Measurements from ENCODE around the gene C1QTNF5.
A peak's percentile ranks its signal among the peaks of the same experiment; 100 is the strongest.

Gene C1QTNF5

DNA sequence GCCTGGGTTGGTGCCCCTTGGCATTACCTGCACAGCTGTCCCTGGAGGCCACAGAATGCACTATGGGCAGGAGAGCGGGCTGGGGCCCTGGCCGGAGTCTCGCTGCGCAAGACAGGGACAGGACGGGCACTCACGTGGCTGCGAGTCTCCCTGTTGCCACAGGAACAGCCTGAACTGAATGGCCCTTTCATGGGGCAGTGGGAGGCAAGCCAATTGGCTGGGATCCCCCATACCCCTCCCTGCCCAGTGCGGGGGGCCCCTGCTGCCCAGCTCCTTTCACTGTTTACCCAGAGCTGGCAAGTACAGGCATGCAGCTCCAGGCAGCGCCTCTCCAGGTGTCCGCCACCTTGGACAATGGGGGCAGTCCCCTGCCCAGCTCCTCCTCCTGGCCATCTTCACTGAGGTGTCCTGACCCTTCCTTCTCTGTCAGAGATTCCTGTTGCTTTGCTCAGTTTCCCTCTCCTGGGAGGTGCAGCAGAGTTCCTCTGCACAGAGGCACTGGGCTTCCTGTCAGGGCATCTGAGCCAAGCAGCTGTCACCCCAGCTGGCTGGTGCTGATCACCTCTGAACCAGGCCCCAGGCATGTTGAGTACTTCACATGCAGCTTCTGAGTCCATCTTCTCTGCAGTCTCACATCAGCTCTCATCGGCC is 35.6 kb upstream of the C1QTNF5 start:
- Histone ChIP-seq H2BK5ac (ENCODE audit: low read depth, low read length, poor library complexity) (no peak overlapping the region), H3K9ac (ENCODE audit: low read length) (no peak overlapping the region), H3K4ac (ENCODE audit: low read depth, low read length) (no peak overlapping the region), H2BK12ac (ENCODE audit: low read length) (no peak overlapping the region), H3K14ac (ENCODE audit: low read length) (no peak overlapping the region), H3K79me1 (ENCODE audit: low read length) (no peaks in the 10 kb centered on the region), H3K4me1 (ENCODE audit: control insufficient read depth in 1 of 2, insufficient read depth in 2 of 2, low read length in 2 of 2) (peaks cover 16 to 21% of the 10 kb centered on the region in 2 experiments), H3K23ac (ENCODE audit: low read length) (no peak overlapping the region), H3K27me3 (ENCODE audit: insufficient read depth, low read length) (no peaks in the 10 kb centered on the region), H3K18ac (ENCODE audit: low read length) (no peak overlapping the region), H3K27ac (ENCODE audit: low read depth, low read length) (no peak overlapping the region), H2AK5ac (ENCODE audit: low read length) (no peak overlapping the region), H4K8ac (ENCODE audit: low read depth, low read length) (no peak overlapping the region), H3K79me2 (ENCODE audit: control insufficient read depth, insufficient read depth, low read length, poor library complexity) (no peaks in the 10 kb centered on the region), H2AFZ (ENCODE audit: insufficient read depth, low read length, poor library complexity) (no peak overlapping the region), H4K12ac (ENCODE audit: low read depth, low read length) (no peak overlapping the region), H2BK120ac (ENCODE audit: insufficient read depth, low read length, poor library complexity) (no peak overlapping the region), H3K36me3 (ENCODE audit: control insufficient read depth in 1 of 2, insufficient read depth in 2 of 2, low read length in 2 of 2) (no peaks in the 10 kb centered on the region), H4K91ac (ENCODE audit: low read depth, low read length) (no peak overlapping the region), H3K9me3 (ENCODE audit: insufficient read depth, low read depth, low read length) (no peaks in the 10 kb centered on the region), H3K4me2 (ENCODE audit: low read length) (no peak overlapping the region), H3K4me3 (ENCODE audit: low read depth, low read length) (no peak overlapping the region)
- WGBS (ENCODE audit: extremely low coverage, insufficient coverage, insufficient read length): no CpG with 5 or more reads among the region's 11 CpGs
- no peak for DNase-seq

DNA sequence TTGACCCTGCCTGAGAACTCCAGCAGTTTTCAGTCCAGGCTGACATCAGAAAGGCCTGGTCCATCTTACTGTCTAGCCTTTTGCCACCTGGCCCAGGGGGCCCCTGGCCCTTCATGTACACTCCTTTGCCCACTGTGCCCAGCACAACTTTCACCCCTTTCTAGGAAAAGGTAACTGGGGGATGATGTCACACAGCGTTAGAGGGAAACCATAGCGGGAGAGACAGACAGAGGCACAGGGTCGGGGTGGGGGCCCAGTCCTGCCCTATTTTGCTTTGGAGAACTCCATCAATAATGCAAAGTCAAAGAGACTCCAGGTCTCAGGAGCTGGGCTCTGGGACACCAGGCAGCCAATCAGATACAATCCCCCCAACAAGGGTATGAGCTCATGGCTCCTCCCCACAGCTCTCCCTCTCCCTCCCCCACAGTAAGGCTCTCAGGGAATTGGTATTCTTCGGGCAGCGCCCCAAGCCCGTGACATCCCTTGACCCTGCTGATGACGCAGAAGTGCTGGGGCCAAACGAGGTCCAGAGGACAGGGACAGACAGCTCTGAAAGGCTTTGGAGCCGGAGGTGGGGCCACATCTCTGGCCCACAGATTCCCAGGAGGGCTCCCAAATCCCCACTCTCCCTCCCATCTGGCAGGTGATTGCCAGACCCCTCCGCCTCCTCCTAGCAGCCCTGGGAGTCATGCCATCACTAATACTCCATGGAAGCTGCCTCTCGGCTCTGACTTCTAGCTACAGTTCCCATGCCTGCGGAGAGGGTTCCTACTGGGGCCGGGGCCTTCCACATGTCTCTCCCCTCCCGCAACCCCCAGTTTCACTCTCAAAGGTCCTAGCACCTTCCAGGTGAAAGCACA is 34.9 kb upstream of the C1QTNF5 start:
- Histone ChIP-seq H3K27me3 (ENCODE audit: insufficient read depth, low read length) (no peaks in the 10 kb centered on the region), H3K79me1 (ENCODE audit: low read length) (no peaks in the 10 kb centered on the region), H3K4ac (ENCODE audit: low read depth, low read length) (no peak overlapping the region), H2BK120ac (ENCODE audit: insufficient read depth, low read length, poor library complexity) (no peak overlapping the region), H4K91ac (ENCODE audit: low read depth, low read length) (no peak overlapping the region), H3K4me1 (ENCODE audit: control insufficient read depth in 1 of 2, insufficient read depth in 2 of 2, low read length in 2 of 2) (peaks cover 12 to 13% of the 10 kb centered on the region in 2 experiments), H4K8ac (ENCODE audit: low read depth, low read length) (no peak overlapping the region), H2AFZ (ENCODE audit: insufficient read depth, low read length, poor library complexity) (no peak overlapping the region), H3K4me3 (ENCODE audit: low read depth, low read length) (no peak overlapping the region), H3K4me2 (ENCODE audit: low read length) (no peak overlapping the region), H3K9me3 (ENCODE audit: insufficient read depth, low read depth, low read length) (no peaks in the 10 kb centered on the region), H3K79me2 (ENCODE audit: control insufficient read depth, insufficient read depth, low read length, poor library complexity) (no peaks in the 10 kb centered on the region), H2BK5ac (ENCODE audit: low read depth, low read length, poor library complexity) (no peak overlapping the region), H3K9ac (ENCODE audit: low read length) (no peak overlapping the region), H3K36me3 (ENCODE audit: control insufficient read depth in 1 of 2, insufficient read depth in 2 of 2, low read length in 2 of 2) (no peaks in the 10 kb centered on the region), H3K18ac (ENCODE audit: low read length) (no peak overlapping the region), H2BK12ac (ENCODE audit: low read length) (no peak overlapping the region), H2AK5ac (ENCODE audit: low read length) (no peak overlapping the region), H3K27ac (ENCODE audit: low read depth, low read length) (no peak overlapping the region), H3K14ac (ENCODE audit: low read length) (no peak overlapping the region), H3K23ac (ENCODE audit: low read length) (no peak overlapping the region), H4K12ac (ENCODE audit: low read depth, low read length) (no peak overlapping the region)
- DNase-seq: no peak
- WGBS (ENCODE audit: extremely low coverage, insufficient coverage, insufficient read length): no CpG with 5 or more reads among the region's 14 CpGs

GRCh38 chr11:119374632-119375336 is 34.1 kb upstream of the C1QTNF5 start:
- Histone ChIP-seq H4K91ac (ENCODE audit: low read depth, low read length) (no peak overlapping the region), H2AFZ (ENCODE audit: insufficient read depth, low read length, poor library complexity) (no peak overlapping the region), H3K4me1 (ENCODE audit: control insufficient read depth in 1 of 2, insufficient read depth in 2 of 2, low read length in 2 of 2) (peaks cover 11 to 12% of the 10 kb centered on the region in 2 experiments), H2AK5ac (ENCODE audit: low read length) (no peak overlapping the region), H3K4ac (ENCODE audit: low read depth, low read length) (no peak overlapping the region), H3K79me1 (ENCODE audit: low read length) (no peaks in the 10 kb centered on the region), H3K79me2 (ENCODE audit: control insufficient read depth, insufficient read depth, low read length, poor library complexity) (no peaks in the 10 kb centered on the region), H4K8ac (ENCODE audit: low read depth, low read length) (no peak overlapping the region), H3K18ac (ENCODE audit: low read length) (no peak overlapping the region), H3K23ac (ENCODE audit: low read length) (no peak overlapping the region), H3K4me2 (ENCODE audit: low read length) (no peak overlapping the region), H3K27me3 (ENCODE audit: insufficient read depth, low read length) (no peaks in the 10 kb centered on the region), H3K14ac (ENCODE audit: low read length) (no peak overlapping the region), H3K9ac (ENCODE audit: low read length) (no peak overlapping the region), H3K36me3 (ENCODE audit: control insufficient read depth in 1 of 2, insufficient read depth in 2 of 2, low read length in 2 of 2) (no peaks in the 10 kb centered on the region), H3K9me3 (ENCODE audit: insufficient read depth, low read depth, low read length) (no peaks in the 10 kb centered on the region), H4K12ac (ENCODE audit: low read depth, low read length) (no peak overlapping the region), H3K4me3 (ENCODE audit: low read depth, low read length) (no peak overlapping the region), H2BK5ac (ENCODE audit: low read depth, low read length, poor library complexity) (no peak overlapping the region), H2BK120ac (ENCODE audit: insufficient read depth, low read length, poor library complexity) (no peak overlapping the region), H2BK12ac (ENCODE audit: low read length) (no peak overlapping the region), H3K27ac (ENCODE audit: low read depth, low read length) (no peak overlapping the region)
- no CpG with 5 or more reads among the region's 11 CpGs for WGBS (ENCODE audit: extremely low coverage, insufficient coverage, insufficient read length)
- DNase-seq: no peak

DNA sequence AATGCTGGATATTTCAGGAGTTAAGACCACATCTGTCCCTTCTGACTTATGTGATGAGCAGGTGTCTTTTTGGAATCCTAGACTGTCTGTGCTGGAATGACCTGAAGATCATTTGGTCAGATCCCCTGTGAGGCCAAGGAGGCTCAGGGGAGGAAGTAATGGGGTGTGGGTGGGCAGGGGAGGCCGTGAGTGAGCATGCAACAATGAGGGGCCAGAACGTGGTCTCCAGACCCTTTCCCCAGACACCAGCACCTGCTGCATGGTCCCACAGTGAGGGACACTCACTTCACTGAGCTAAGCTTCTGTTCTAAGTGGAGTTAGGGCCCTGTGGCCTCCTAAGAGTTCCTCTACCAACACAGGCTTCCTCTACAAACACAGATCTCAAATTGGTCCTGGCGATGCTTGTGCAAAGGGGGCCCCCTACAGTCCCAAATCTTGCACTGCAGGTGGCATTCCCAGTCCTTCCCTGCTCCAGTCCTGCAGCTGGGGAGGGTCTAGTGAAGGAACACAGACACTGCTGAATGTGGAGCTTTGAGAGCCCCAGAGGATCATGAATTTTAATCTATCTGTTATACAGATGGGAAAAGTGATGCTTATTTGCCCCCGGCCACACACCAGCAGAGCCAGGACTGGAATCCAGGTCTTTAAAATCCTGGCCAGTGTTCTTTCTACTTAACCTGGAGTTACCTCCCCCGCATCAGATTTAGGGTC is 33.4 kb upstream of the C1QTNF5 start:
- Histone ChIP-seq H2BK12ac (ENCODE audit: low read length) (no peak overlapping the region), H3K9me3 (ENCODE audit: insufficient read depth, low read depth, low read length) (no peaks in the 10 kb centered on the region), H4K8ac (ENCODE audit: low read depth, low read length) (no peak overlapping the region), H3K9ac (ENCODE audit: low read length) (no peak overlapping the region), H3K4me2 (ENCODE audit: low read length) (no peak overlapping the region), H3K4me3 (ENCODE audit: low read depth, low read length) (no peak overlapping the region), H3K27ac (ENCODE audit: low read depth, low read length) (no peak overlapping the region), H3K18ac (ENCODE audit: low read length) (no peak overlapping the region), H2AFZ (ENCODE audit: insufficient read depth, low read length, poor library complexity) (no peak overlapping the region), H3K36me3 (ENCODE audit: control insufficient read depth in 1 of 2, insufficient read depth in 2 of 2, low read length in 2 of 2) (no peaks in the 10 kb centered on the region), H3K4ac (ENCODE audit: low read depth, low read length) (no peak overlapping the region), H3K14ac (ENCODE audit: low read length) (no peak overlapping the region), H3K79me1 (ENCODE audit: low read length) (no peaks in the 10 kb centered on the region), H3K23ac (ENCODE audit: low read length) (no peak overlapping the region), H4K91ac (ENCODE audit: low read depth, low read length) (no peak overlapping the region), H2BK5ac (ENCODE audit: low read depth, low read length, poor library complexity) (no peak overlapping the region), H3K79me2 (ENCODE audit: control insufficient read depth, insufficient read depth, low read length, poor library complexity) (no peaks in the 10 kb centered on the region), H3K27me3 (ENCODE audit: insufficient read depth, low read length) (no peaks in the 10 kb centered on the region), H4K12ac (ENCODE audit: low read depth, low read length) (no peak overlapping the region), H2AK5ac (ENCODE audit: low read length) (no peak overlapping the region), H3K4me1 (ENCODE audit: control insufficient read depth in 1 of 2, insufficient read depth in 2 of 2, low read length in 2 of 2) (peaks cover 10 to 12% of the 10 kb centered on the region in 2 experiments), H2BK120ac (ENCODE audit: insufficient read depth, low read length, poor library complexity) (no peak overlapping the region)
- DNase-seq: peak; percentile 68 to 86
- no CpG with 5 or more reads among the region's 5 CpGs for WGBS (ENCODE audit: extremely low coverage, insufficient coverage, insufficient read length)
